ENCODE data around the gene SETD1A.

Gene SETD1A

DNA sequence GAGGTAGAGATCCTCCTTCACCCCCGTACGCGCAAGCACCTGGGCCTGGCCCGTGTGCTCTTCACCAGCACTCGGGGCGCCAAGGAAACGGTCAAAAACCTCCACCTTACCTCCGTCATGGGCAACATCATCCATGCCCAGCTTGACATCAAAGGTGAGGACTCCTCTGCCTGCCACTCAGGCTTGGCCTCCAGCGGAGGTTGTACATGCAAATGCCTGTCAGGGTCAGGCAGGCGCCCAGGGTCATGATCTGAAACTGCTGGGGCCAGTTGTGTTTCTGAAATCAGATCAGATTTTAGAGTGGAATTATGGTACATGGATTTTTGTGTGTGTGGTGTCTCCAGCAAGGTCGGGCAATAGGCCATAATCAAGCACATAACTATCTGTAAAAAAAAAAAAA, 3.8 kb downstream of the SETD1A start:
- TF ChIP-seq, protein P1, sequence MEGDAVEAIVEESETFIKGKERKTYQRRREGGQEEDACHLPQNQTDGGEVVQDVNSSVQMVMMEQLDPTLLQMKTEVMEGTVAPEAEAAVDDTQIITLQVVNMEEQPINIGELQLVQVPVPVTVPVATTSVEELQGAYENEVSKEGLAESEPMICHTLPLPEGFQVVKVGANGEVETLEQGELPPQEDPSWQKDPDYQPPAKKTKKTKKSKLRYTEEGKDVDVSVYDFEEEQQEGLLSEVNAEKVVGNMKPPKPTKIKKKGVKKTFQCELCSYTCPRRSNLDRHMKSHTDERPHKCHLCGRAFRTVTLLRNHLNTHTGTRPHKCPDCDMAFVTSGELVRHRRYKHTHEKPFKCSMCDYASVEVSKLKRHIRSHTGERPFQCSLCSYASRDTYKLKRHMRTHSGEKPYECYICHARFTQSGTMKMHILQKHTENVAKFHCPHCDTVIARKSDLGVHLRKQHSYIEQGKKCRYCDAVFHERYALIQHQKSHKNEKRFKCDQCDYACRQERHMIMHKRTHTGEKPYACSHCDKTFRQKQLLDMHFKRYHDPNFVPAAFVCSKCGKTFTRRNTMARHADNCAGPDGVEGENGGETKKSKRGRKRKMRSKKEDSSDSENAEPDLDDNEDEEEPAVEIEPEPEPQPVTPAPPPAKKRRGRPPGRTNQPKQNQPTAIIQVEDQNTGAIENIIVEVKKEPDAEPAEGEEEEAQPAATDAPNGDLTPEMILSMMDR (conservative IDR thresholded peaks at IDR 0.05) = no peak
- no peak overlapping the region for H3K27ac ChIP-seq

DNA sequence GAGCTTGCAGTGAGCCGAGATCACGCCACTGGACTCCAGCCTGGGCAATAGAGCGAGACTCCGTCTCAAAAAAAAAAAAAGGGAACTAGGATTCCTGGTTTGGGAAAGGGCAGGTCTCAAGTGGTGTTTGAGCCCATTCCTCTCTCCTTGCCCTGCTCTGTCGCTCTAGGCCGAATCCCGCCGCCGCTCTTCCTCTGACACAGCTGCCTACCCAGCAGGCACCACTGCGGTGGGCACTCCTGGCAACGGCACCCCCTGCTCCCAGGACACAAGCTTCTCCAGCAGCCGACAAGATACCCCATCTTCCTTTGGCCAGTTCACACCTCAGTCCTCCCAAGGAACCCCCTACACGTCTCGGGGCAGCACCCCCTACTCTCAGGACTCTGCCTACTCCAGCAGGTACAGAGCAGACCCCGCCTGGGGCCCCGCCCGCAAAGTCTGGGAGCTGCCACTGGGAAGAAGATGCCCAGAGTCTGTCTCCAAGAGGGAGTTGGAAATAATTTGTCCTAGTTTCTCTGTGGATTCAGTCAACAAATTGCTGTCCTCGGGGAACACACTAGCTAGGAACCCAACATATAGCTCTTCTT, 6.5 kb downstream of the SETD1A start:
- TF ChIP-seq, protein P1 (conservative IDR thresholded peaks at IDR 0.05) = no peak

DNA sequence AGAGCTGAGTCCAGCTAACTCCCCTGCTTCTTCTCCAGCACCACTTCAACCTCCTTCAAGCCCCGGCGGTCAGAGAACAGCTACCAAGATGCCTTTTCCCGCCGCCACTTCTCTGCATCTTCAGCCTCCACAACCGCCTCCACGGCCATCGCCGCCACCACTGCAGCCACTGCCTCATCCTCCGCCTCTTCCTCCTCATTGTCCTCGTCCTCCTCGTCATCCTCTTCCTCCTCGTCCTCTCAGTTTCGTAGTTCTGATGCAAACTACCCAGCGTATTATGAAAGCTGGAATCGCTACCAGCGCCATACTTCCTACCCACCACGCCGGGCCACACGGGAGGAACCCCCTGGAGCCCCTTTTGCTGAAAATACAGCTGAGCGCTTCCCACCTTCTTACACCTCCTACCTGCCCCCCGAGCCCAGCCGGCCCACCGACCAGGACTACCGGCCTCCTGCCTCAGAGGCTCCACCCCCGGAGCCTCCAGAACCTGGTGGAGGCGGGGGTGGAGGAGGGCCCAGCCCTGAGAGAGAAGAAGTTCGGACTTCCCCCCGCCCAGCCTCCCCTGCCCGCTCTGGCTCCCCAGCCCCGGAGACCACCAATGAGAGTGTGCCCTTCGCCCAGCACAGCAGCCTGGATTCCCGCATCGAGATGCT, 7.1 kb downstream of the SETD1A start:
- TF ChIP-seq, protein P1 (conservative IDR thresholded peaks at IDR 0.05) = no peak
- no peak overlapping the region for H3K27ac ChIP-seq

More for the DNA sequence above, 6.5 kb downstream of the SETD1A start:
- no peak overlapping the region for H3K27ac ChIP-seq

DNA sequence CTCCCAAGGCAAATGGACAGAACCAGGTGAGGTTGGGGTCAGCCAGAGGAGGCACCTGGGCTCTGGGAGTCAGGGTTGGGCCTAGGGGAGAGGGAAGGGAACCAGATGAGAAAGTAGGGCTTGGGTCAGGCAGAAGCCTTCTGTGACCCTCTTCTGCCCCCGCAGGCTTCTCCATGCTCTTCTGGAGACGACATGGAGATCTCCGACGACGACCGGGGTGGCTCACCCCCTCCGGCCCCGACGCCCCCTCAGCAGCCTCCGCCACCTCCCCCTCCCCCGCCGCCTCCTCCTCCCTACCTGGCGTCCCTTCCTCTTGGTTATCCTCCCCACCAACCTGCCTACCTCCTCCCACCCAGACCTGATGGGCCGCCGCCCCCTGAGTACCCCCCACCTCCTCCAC, 7.9 kb downstream of the SETD1A start:
- TF ChIP-seq, protein P1 (conservative IDR thresholded peaks at IDR 0.05) = no peak
- H3K27ac ChIP-seq = no peak overlapping the region

DNA sequence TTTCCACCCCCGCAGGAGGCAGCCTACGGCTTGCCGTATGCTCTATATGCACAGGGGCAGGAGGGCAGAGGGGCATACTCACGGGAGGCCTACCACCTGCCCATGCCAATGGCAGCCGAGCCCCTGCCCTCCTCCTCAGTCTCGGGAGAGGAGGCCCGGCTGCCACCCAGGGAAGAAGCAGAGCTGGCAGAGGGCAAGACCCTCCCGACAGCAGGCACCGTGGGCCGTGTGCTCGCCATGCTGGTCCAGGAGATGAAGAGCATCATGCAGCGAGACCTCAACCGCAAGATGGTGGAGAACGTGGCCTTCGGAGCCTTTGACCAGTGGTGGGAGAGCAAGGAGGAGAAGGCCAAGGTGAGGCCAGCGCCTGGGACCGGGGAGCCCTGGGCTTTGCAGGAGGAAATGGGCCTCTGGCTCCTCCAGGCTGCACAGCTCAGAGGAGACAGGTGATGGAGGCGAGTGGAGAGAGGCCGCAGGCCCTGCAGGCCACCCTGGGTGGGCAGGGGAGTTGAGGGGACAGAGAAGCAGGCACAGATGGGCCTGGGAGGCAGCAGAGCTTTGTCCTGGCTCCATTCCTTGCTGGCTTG, 8.6 kb downstream of the SETD1A start:
- TF ChIP-seq, protein P1 (conservative IDR thresholded peaks at IDR 0.05) = no peak
- no peak overlapping the region for H3K27ac ChIP-seq

DNA sequence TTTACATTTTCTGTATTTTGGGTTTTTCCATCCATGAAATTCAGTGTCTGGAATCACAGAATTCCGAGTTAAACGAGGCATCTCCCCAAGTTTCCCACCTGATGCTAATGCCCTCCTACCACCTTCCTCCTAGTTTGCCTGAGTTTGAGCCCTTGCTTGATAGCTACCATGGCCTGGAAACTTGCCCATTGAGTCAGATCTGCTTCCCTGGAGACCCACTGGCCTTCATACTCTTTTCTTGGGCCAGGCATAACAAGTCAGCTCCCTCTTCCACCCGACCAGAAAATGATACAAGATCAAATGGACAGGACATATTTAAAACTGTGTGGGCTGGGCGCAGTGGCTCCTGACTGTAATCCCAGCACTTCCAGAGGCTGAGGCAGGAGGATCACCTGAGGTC, 10.2 kb downstream of the SETD1A start:
- no peak overlapping the region for H3K27ac ChIP-seq
- TF ChIP-seq, protein P1 (conservative IDR thresholded peaks at IDR 0.05) = no peak

DNA sequence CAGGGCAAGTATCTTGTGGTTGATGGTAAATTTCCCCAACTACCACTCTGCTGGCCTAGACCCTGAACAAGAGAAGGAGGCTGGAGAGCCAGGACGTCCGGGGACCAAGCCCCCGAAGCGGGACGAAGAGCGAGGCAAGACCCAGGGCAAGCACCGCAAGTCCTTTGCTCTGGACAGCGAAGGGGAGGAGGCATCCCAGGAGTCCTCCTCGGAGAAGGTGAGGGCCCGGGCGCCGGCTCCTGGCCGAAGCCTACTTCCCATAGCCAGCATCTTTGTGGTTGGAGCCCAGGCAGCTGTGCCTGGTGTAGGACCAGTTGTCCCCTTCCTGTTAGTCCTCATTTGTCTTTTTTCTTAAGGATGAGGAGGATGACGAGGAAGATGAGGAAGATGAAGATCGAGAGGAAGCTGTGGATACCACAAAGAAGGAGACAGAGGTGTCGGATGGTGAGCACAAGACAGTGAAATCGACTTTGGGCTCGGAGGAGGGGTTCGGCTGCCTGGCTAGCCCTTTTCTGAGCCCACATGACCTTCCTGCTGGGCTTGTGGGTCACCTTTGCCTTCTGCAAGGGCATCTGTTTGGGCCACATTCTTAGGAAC, 11.8 kb downstream of the SETD1A start:
- H3K27ac ChIP-seq = no peak overlapping the region
- TF ChIP-seq, protein P1 (conservative IDR thresholded peaks at IDR 0.05) = no peak
